HepG2 (cell line): Measurements from ENCODE around the gene TPPP2. TPM values are rescaled to one million over a fixed set of nuclear protein-coding genes. Genes with fewer than 3 reads are reported as not detected.
"Not testable (repeated sequence)": the region's sequence is repeated elsewhere in the genome, so short reads cannot be mapped to it uniquely, and the experiment has no call there.

Experiments
- ATAC-seq: fragments of 200-7000 bp; cut with Tn5 transposase; 3 replicates; pipeline ENCODE4 v1.9.1; 2020; ENCODE audit warnings: mild to moderate bottlenecking, moderate library complexity
- BruUV-seq: library from RNA; stranded (reverse); fragments of 400-500 nt; replicated peaks from 2 replicates; lab custom pipeline; 2021; lab: Mats Ljungman, UMichigan
- CTCF ChIA-PET: fragments of 300-600 bp; formaldehyde crosslinking; extraction: SDS; loops from one replicate; lab custom pipeline; 2021; ENCODE audit warnings: low total read pairs, inconsistent platforms, low intra/inter-chr PET ratio; lab: Yijun Ruan, JAX
- POLR2A ChIA-PET: fragments of 350-600 bp; sonication (Branson Sonifier 250); formaldehyde crosslinking; loops from one replicate; lab custom pipeline; 2020; ENCODE audit warnings: antibody characterized with exemption, inconsistent platforms; lab: Yijun Ruan, JAX
- DNase-seq: peaks from one replicate; pipeline ENCODE4 v3.0.0-alpha.2; 2015; ENCODE audit warnings: low spot score
- FAIRE-seq: peaks from 3 replicates; lab custom pipeline; 2011; peaks lifted over from hg19 to GRCh38; lab: Jason Lieb, UNC
- H2AFZ ChIP-seq: one replicate; pipeline ENCODE4 v1.6.1; 2011; ENCODE audit warnings: low read length, inconsistent platforms
- H3K27ac ChIP-seq: fragments of 300-600 bp; 3 replicates; pipeline ENCODE4 v1.8.0; 2011; ENCODE audit warnings: mixed run types, mild to moderate bottlenecking, mixed read lengths, low read length, inconsistent platforms; ENCODE audit not compliant: insufficient read depth; ENCODE audit errors: extremely low read length
- H3K27me3 ChIP-seq, 2 experiments: fragments of 200-600 bp in 1 of 2; 2 replicates in 1 of 2; 3 replicates in 1 of 2; pipeline versions ENCODE4 v1.6.0 to v1.8.0; 2011; ENCODE audit warnings: low read length in 2 of 2, mild to moderate bottlenecking in 2 of 2, moderate library complexity in 2 of 2, inconsistent platforms in 1 of 2; ENCODE audit not compliant: insufficient read depth in 2 of 2, control insufficient read depth in 1 of 2
- H3K36me3 ChIP-seq, 2 experiments: fragments of 200-600 bp in 1 of 2; replicated peaks in 1 of 2; 2 replicates in 1 of 2; 3 replicates in 1 of 2; pipeline versions ENCODE4 v1.5.1 to v1.8.0; 2011; ENCODE audit warnings: low read length in 2 of 2, inconsistent platforms in 1 of 2; ENCODE audit not compliant: insufficient read depth in 2 of 2, control insufficient read depth in 1 of 2
- H3K4me1 ChIP-seq: 2 replicates; pipeline ENCODE4 v1.5.1; 2012; ENCODE audit warnings: low read length, inconsistent platforms; ENCODE audit not compliant: insufficient read depth
- H3K4me2 ChIP-seq: 2 replicates; pipeline ENCODE4 v1.6.0; 2011; ENCODE audit warnings: low read depth, low read length, inconsistent platforms
- H3K4me3 ChIP-seq, 3 experiments: fragments of 200-600 bp in 1 of 3; sonication (generic), shearing (Covaris generic) in 1 of 3; replicated peaks in 1 of 3; 2 replicates each; pipeline ENCODE4 v1.5.1; 2011 to 2016; ENCODE audit warnings: low read length in 3 of 3, inconsistent platforms in 2 of 3, low read depth in 2 of 3, mild to moderate bottlenecking in 2 of 3, control low read depth in 1 of 3, mixed read lengths in 1 of 3; ENCODE audit not compliant: insufficient read depth in 1 of 3
- H3K79me2 ChIP-seq: one replicate; pipeline ENCODE4 v1.6.1; 2011; ENCODE audit warnings: low read length, inconsistent platforms; ENCODE audit not compliant: insufficient read depth
- H3K9ac ChIP-seq: 2 replicates; pipeline ENCODE4 v1.6.0; 2011; ENCODE audit warnings: mild to moderate bottlenecking, low read depth, low read length, inconsistent platforms; ENCODE audit not compliant: insufficient read depth
- H3K9me3 ChIP-seq: 2 replicates; pipeline ENCODE4 v1.5.1; 2012; ENCODE audit warnings: mild to moderate bottlenecking, low read length
- H4K20me1 ChIP-seq: 2 replicates; pipeline ENCODE4 v1.6.0; 2011; ENCODE audit warnings: inconsistent platforms, mild to moderate bottlenecking, low read length, moderate library complexity; ENCODE audit not compliant: insufficient read depth
- ELF4 ChIP-seq: sonication (generic); formaldehyde crosslinking; IDR thresholded peaks from 2 replicates; pipeline ENCODE4 v1.5.0; 2020; ENCODE audit warnings: missing genetic modification reagents, mild to moderate bottlenecking, moderate library complexity, borderline replicate concordance
- WGBS: methylation state at CpG from one replicate; pipeline ENCODE4 v1.1.6; 2017; ENCODE audit warnings: low lambda C conversion rate; 5-methylcytosine and 5-hydroxymethylcytosine counted together
- in situ Hi-C: cut with HindIII; loops from 2 replicates; pipeline ENCODE4 v1.10.0; 2017; ENCODE audit warnings: low pct_unique_long_range_greater_than_20kb; ENCODE audit not compliant: extremely low pct_ligation_motif_present
- intact Hi-C: fragments of 100-400 bp; cut with micrococcal nuclease; formaldehyde crosslinking; loops from one replicate; pipeline ENCODE4 v1.10.0; 2022; ENCODE audit not compliant: unreplicated experiment
- polyA plus RNA-seq, 8 experiments: library from polyadenylated mRNA; depleted of rRNA in 3 of 8; stranded (reverse) in 7 of 8; unstranded in 1 of 8; fragments of >200 nt; fragmentation: Illumina TruSeq in 4 of 8; extraction: Trizol in 4 of 8; gene quantifications; 2 replicates each; pipeline versions ENCODE4 v1.2.1 to v1.2.3, GENCODE V29; 2011 to 2016; ENCODE audit warnings: low read depth in 4 of 8, missing spikeins in 1 of 8, mixed read lengths in 1 of 8; ENCODE audit not compliant: insufficient read depth in 1 of 8
- total RNA-seq, 5 experiments: library from RNA; depleted of rRNA; stranded (reverse); fragments of >200 nt; fragmentation: Illumina TruSeq; extraction: Trizol; gene quantifications; 2 replicates each; pipeline ENCODE4 v1.2.3, GENCODE V29; 2016; ENCODE audit warnings: low read depth in 1 of 5
- TF ChIP-seq, protein P1 (sequence below): sonication (generic); formaldehyde crosslinking; IDR thresholded peaks from 2 replicates; pipeline ENCODE4 v1.8.1; 2022; ENCODE audit warnings: low read depth, mild to moderate bottlenecking, missing genetic modification reagents

TPPP2 gene
- total and polyA plus RNA-seq, 2 of the 13 experiments (the other 11 are each of a cell fraction or from before 2014, with no cell fraction given), result 0.58 to 4.2 TPM

DNA sequence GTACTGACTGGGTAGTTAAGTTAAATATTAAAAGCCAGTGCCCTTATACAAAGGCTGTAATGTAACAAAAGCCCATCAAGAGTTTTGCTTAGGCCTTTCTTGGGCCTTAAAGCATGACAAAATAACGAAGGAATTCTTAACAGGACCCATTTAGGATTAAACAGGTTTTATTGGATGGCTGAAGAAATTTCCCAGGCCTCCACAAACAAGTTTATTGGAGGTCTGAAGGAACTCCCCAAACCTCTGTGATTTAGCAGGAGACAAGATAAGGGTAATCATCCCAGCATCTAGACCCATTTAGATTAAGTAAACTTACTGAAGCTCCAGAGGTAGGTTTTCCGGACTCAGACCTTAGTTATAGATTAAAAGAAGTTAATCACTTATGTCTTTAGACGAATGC, 20.3 kb upstream of the TPPP2 start:
- intact Hi-C loops, POLR2A ChIA-PET: not testable (repeated sequence)

DNA sequence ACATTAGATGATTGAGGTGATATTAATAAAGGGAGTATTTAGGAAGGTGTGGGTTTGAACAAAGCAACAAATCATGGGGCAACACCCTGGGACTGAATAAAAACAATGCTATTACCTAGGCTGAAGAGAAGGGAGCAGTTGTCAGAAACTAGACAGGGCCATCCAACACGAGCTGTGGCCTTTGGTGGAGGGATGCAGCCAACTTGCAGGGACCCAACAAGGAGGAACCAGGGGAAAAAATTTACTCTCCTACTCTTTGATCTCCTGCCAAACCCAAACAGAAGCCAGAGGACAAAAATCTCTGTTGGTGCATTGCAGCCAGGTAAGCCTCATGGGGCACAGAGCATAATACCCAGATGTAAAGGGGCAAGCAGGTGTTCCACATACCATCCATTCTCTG, 18.9 kb upstream of the TPPP2 start:
- WGBS, result 6% methylated on average over 1 of the region's 1 CpG
- POLR2A ChIA-PET, result interaction anchor here (0.8 to 8.0 kb wide), 3 partner anchors 29 to 60 kb away, joined by 4 to 112 read pairs (median 5); partner anchors contain the start of gene ARHGEF40
- FAIRE-seq, result no peak

More for the DNA sequence above, 20.3 kb upstream of the TPPP2 start:
- H4K20me1 ChIP-seq, in situ Hi-C loops, DNase-seq, FAIRE-seq, H3K27me3 ChIP-seq, BruUV-seq, CTCF ChIA-PET, ATAC-seq, H2AFZ ChIP-seq, H3K9ac ChIP-seq, H3K79me2 ChIP-seq, H3K27ac ChIP-seq, H3K9me3 ChIP-seq, H3K36me3 ChIP-seq: not testable (repeated sequence)
- 5% methylated on average over 3 of the region's 3 CpGs for WGBS
- peaks cover 44% of the 10 kb centered on the region for H3K4me1 ChIP-seq
- peak overlapping the region; percentile 38 for H3K4me2 ChIP-seq
- H3K4me3 ChIP-seq, result 0 out of 6 replicates have a peak overlapping the region, but pooled peaks of 1 of the 3 experiments have one; percentile 2

More for the DNA sequence above, 18.9 kb upstream of the TPPP2 start:
- H3K4me3 ChIP-seq, result no peak overlapping the region
- in situ Hi-C loops, result no loop called here
- H3K4me1 ChIP-seq, result peaks cover 52% of the 10 kb centered on the region
- H3K27ac ChIP-seq, result no peak overlapping the region
- no peaks in the 10 kb centered on the region for H4K20me1 ChIP-seq
- H2AFZ ChIP-seq, result no peak overlapping the region
- no peak overlapping the region for H3K4me2 ChIP-seq
- ATAC-seq (no peak), DNase-seq (no peak)
- H3K27me3 ChIP-seq, result peaks cover 0 to 3% of the 10 kb centered on the region in 2 experiments; a peak in 1 of 5 replicates
- CTCF ChIA-PET, result interaction anchor here (2.5 to 7.1 kb wide), 2 partner anchors 80 to 94 kb away, joined by 7 to 174 read pairs; no protein-coding TSS in a partner anchor
- no peaks in the 10 kb centered on the region for H3K79me2 ChIP-seq
- intact Hi-C loops, result no loop called here
- no TSS peak for BruUV-seq
- no peaks in the 10 kb centered on the region for H3K9me3 ChIP-seq
- TF ChIP-seq, protein P1, sequence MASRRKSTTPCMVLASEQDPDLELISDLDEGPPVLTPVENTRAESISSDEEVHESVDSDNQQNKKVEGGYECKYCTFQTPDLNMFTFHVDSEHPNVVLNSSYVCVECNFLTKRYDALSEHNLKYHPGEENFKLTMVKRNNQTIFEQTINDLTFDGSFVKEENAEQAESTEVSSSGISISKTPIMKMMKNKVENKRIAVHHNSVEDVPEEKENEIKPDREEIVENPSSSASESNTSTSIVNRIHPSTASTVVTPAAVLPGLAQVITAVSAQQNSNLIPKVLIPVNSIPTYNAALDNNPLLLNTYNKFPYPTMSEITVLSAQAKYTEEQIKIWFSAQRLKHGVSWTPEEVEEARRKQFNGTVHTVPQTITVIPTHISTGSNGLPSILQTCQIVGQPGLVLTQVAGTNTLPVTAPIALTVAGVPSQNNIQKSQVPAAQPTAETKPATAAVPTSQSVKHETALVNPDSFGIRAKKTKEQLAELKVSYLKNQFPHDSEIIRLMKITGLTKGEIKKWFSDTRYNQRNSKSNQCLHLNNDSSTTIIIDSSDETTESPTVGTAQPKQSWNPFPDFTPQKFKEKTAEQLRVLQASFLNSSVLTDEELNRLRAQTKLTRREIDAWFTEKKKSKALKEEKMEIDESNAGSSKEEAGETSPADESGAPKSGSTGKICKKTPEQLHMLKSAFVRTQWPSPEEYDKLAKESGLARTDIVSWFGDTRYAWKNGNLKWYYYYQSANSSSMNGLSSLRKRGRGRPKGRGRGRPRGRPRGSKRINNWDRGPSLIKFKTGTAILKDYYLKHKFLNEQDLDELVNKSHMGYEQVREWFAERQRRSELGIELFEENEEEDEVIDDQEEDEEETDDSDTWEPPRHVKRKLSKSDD, result no peak
- TF ChIP-seq ELF4, result no peak
- no peaks in the 10 kb centered on the region for H3K36me3 ChIP-seq
- no peak overlapping the region for H3K9ac ChIP-seq
